H1 (cell line): ENCODE results near the gene FAM222B. TPM values are rescaled to one million over a fixed set of nuclear protein-coding genes. Genes with fewer than 3 reads are reported as not detected.

Experiments used
- CHD1 ChIP-seq: IDR thresholded peaks from 2 replicates; pipeline ENCODE4 v1.6.1; 2012; ENCODE audit warnings: low read depth, low read length, improper control_type of control experiment
- CREB1 ChIP-seq: IDR thresholded peaks from 2 replicates; pipeline ENCODE4 v1.6.1; 2012; ENCODE audit warnings: inconsistent platforms
- RXRA ChIP-seq: IDR thresholded peaks from 2 replicates; pipeline ENCODE4 v1.6.1; 2011; ENCODE audit warnings: low read depth, mild to moderate bottlenecking, low read length, moderate library complexity; ENCODE audit not compliant: insufficient read depth
- SP1 ChIP-seq: IDR thresholded peaks from 2 replicates; pipeline ENCODE4 v1.6.1; 2011; ENCODE audit warnings: low read depth, low read length
- TAF1 ChIP-seq: IDR thresholded peaks from 2 replicates; pipeline ENCODE4 v1.6.1; 2011; ENCODE audit warnings: mild to moderate bottlenecking, low read depth, low read length
- polyA plus RNA-seq, 7 experiments: library from polyadenylated mRNA; depleted of rRNA in 3 of 7; stranded (reverse) in 5 of 7; unstranded in 2 of 7; fragments of >200 nt in 5 of 7; fragments of 200-250 nt in 2 of 7; gene quantifications; 1 replicate in 5 of 7; 2 replicates in 1 of 7; 4 replicates in 1 of 7; pipeline versions ENCODE4 v1.2.1 to v1.2.3, GENCODE V29; 2011 to 2013; ENCODE audit warnings: missing spikeins in 2 of 7, mixed read lengths in 2 of 7
- total RNA-seq: library from RNA; stranded (reverse); fragmentation: NEBNext Ultra II Directional; extraction: Animal tissue kit (Norgen Biotek cat#: 25700); gene quantifications from 2 replicates; pipeline ENCODE4 v1.2.1, GENCODE V29; 2021

The FAM222B gene
- total and polyA plus RNA-seq, 2 of the 8 experiments (the other 6 are each of a cell fraction or from before 2014, with no cell fraction given): 42.1 to 81.7 TPM

DNA sequence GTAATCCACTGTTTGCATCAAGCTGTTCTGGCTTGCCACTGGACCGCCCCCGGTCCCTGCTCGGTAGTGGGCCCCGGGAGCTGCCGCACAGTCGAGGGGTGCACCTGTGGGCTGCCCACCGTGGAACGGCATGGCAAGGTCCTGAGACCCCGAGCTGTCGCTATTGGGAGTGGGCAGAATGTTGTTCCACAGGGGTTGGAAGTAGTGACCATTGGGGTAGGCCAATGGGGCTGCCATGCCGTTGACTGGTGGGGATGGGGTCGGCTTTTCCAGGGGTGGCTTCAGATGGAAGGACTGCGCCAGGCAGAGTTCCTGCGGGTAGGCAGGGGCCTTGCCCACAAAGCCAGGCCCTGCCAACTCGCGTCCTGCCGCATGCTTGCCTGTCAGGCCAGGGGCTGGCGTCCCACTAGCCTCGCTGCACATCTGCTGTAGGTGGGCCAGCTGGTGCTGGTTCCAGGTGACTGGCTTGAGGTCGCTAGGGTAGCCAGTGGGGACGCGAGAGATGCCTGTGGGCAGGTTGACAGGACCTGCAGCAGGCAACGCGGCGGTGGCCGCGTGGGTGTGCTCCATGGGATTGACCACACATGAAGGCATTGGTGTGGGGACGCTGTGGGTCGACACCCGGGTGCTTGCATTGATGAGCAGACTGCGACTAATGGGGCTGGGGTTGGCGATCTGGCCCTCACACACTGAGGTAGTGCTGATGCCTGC, 84.0 kb downstream of the FAM222B start (continued):
- no peak for TF ChIP-seq TAF1
- no peak for TF ChIP-seq SP1
- no peak for TF ChIP-seq CHD1
- no peak for TF ChIP-seq CREB1
- no peak for TF ChIP-seq RXRA
